Uterus (tissue), 4 donors: ENCODE measurements around the gene SRRM5. TPM values are rescaled to one million over a fixed set of nuclear protein-coding genes. Genes with fewer than 3 reads are reported as not detected.

Source experiments
- DNase-seq, 2 donors: peaks; one replicate each; pipeline ENCODE4 v3.0.0-alpha.2; 2019 to 2020
- H3K27ac ChIP-seq, 2 donors: fragments of 200-600 bp; sonication (generic); 1 replicate in 1 of 2; 2 replicates in 1 of 2; pipeline ENCODE4 v1.5.1; 2016 to 2018
- H3K27me3 ChIP-seq, 2 donors: fragments of 200-600 bp; sonication (generic); one replicate each; pipeline ENCODE4 v1.5.1; 2018 to 2019; ENCODE audit warnings: control low read depth in 1 of 2
- H3K36me3 ChIP-seq, 2 donors: fragments of 200-600 bp; sonication (generic); one replicate each; pipeline ENCODE4 v1.5.1; 2019; ENCODE audit warnings: control low read depth in 1 of 2
- H3K4me1 ChIP-seq, 2 donors: fragments of 200-600 bp; sonication (generic); one replicate each; pipeline ENCODE4 v1.5.1; 2018 to 2019; ENCODE audit warnings: control low read depth in 1 of 2
- H3K4me3 ChIP-seq, 2 donors: fragments of 200-600 bp; sonication (generic); 1 replicate in 1 of 2; 2 replicates in 1 of 2; pipeline ENCODE4 v1.5.1; 2018 to 2019; ENCODE audit warnings: mild to moderate bottlenecking in 1 of 2
- H3K9me3 ChIP-seq, 2 donors: fragments of 200-600 bp; sonication (generic); one replicate each; pipeline ENCODE4 v1.5.1; 2019; ENCODE audit warnings: control low read depth in 1 of 2
- POLR2A ChIP-seq, 2 donors: fragments of 450-650 bp; IDR thresholded peaks; one replicate each; pipeline ENCODE4 v1.6.1; 2016; ENCODE audit warnings: antibody characterized with exemption in 2 of 2, mild to moderate bottlenecking in 1 of 2, moderate library complexity in 1 of 2
- intact Hi-C: fragments of 100-400 bp; cut with DNase I; formaldehyde crosslinking; loops from one replicate; pipeline ENCODE4 v1.15.1; 2023; ENCODE audit warnings: low total_unique reads
- total RNA-seq, 4 donors: library from RNA; depleted of rRNA in 3 of 4; stranded (reverse); fragments of >200 nt in 3 of 4; gene quantifications; one replicate each; pipeline versions ENCODE4 v1.1.0 to v1.2.4, GENCODE V29; 2014 to 2023
- TF ChIP-seq, protein P1 (sequence below), 4 experiments: fragments of 200-600 bp in 2 of 4; fragments of 450-650 bp in 2 of 4; sonication (generic) in 2 of 4; IDR thresholded peaks; one replicate each; pipeline ENCODE4 v1.5.1; 2016 to 2019; ENCODE audit warnings: antibody characterized with exemption in 4 of 4, mild to moderate bottlenecking in 2 of 4, moderate library complexity in 1 of 4
- donor health status: DM: yes; HTN: yes; CAD: no.

The SRRM5 gene
- total RNA-seq, 4 donors from 2014 or later = 0.58 TPM; not detected in 3

DNA sequence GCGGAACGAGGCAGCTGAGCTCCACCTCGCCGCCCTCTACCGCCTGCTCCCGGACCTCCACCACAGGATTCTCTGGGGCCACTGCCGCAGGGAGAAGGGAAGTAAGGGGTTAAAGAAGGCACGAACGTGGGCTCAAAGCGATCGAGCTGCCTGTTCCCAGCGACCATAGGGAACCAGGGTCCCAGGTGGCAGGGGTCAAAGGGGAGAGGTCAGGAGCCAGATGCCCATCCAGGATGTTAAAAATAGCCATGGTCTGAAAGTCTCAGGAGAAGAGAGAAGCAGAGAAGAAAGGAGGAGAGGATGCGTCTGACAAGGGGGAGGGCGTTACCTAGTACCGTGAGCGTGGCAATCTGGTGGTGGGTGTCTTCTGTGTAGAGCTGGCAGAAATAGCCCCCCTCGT, 14.9 kb downstream of the SRRM5 start:
- Histone ChIP-seq H3K27me3 (no peaks in the 10 kb centered on the region), H3K9me3 (no peaks in the 10 kb centered on the region), H3K4me1 (no peaks in the 10 kb centered on the region), H3K27ac (no peak overlapping the region), H3K36me3 (no peaks in the 10 kb centered on the region), H3K4me3 (no peak overlapping the region)
- no peak for TF ChIP-seq POLR2A (IDR thresholded peaks at IDR 0.05)
- TF ChIP-seq, protein P1, sequence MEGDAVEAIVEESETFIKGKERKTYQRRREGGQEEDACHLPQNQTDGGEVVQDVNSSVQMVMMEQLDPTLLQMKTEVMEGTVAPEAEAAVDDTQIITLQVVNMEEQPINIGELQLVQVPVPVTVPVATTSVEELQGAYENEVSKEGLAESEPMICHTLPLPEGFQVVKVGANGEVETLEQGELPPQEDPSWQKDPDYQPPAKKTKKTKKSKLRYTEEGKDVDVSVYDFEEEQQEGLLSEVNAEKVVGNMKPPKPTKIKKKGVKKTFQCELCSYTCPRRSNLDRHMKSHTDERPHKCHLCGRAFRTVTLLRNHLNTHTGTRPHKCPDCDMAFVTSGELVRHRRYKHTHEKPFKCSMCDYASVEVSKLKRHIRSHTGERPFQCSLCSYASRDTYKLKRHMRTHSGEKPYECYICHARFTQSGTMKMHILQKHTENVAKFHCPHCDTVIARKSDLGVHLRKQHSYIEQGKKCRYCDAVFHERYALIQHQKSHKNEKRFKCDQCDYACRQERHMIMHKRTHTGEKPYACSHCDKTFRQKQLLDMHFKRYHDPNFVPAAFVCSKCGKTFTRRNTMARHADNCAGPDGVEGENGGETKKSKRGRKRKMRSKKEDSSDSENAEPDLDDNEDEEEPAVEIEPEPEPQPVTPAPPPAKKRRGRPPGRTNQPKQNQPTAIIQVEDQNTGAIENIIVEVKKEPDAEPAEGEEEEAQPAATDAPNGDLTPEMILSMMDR (IDR thresholded peaks at IDR 0.05) = no peak
- intact Hi-C loops = no loop called here
- DNase-seq = no peak

DNA sequence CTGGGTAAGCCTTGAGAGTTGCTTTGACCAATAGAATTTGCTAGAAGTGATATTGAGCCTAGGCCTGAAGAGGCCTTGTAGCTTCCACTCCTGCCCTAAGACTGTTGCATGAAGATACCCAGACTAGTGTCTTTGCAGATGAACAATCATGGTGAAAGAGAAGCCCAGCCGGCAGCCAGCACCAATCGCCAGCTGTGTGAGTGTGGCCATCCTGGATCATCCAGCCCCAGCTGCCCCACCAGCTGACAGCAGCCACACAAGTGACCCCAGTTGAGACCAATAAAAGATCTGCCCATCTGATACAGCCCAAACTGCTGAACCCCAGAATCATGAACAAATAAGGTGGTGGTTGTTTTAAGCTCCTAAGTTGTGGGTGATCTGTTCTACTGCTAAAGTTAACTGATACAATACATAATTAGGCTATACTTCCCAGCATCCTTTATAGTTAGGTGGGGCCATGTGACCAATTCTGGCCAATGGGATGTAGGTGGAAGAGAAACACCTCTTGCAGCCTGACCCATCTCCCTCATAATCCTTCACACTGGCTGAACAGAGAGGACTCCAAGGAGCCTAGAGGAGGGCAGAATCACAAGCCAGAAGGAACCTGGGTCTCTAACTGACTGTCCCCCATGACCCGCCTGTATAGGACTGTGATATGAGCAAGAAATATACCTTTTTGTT, 16.9 kb downstream of the SRRM5 start:
- no peak overlapping the region for H3K4me3 ChIP-seq

DNA sequence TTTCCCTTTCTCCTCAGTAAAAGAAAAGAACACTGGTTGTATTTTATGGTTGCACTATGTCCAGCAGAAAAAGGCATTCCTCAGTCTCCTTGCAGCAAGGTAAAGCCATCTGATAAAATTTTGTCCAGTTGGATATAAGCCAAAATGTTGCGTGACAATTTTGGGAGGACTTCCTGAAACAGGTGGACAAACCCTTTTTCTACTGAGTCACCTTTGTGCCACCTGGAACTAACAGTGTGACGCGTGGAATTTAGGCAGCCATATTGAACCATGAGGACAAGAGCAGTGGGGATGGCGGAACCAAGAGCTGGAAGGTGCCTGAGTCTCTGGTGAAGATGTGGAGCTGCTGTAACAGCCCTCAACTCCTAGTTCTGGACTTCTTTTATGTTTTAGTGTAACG, 19.6 kb downstream of the SRRM5 start:
- intact Hi-C loops = no loop called here
- H3K4me1 ChIP-seq = no peaks in the 10 kb centered on the region
- DNase-seq = no peak
- TF ChIP-seq POLR2A (IDR thresholded peaks at IDR 0.05) = no peak
- TF ChIP-seq, protein P1 (IDR thresholded peaks at IDR 0.05) = no peak
- H3K27me3 ChIP-seq = no peaks in the 10 kb centered on the region
- H3K9me3 ChIP-seq = no peaks in the 10 kb centered on the region
- H3K4me3 ChIP-seq = no peak overlapping the region
- H3K27ac ChIP-seq = no peak overlapping the region
- no peaks in the 10 kb centered on the region for H3K36me3 ChIP-seq

More for the DNA sequence above, 16.9 kb downstream of the SRRM5 start:
- Histone ChIP-seq H3K27ac (no peak overlapping the region), H3K9me3 (no peaks in the 10 kb centered on the region), H3K27me3 (no peaks in the 10 kb centered on the region), H3K36me3 (no peaks in the 10 kb centered on the region), H3K4me1 (no peaks in the 10 kb centered on the region)
- TF ChIP-seq, protein P1 (IDR thresholded peaks at IDR 0.05) = no peak
- TF ChIP-seq POLR2A (IDR thresholded peaks at IDR 0.05) = no peak
- DNase-seq = no peak
- intact Hi-C loops = no loop called here

DNA sequence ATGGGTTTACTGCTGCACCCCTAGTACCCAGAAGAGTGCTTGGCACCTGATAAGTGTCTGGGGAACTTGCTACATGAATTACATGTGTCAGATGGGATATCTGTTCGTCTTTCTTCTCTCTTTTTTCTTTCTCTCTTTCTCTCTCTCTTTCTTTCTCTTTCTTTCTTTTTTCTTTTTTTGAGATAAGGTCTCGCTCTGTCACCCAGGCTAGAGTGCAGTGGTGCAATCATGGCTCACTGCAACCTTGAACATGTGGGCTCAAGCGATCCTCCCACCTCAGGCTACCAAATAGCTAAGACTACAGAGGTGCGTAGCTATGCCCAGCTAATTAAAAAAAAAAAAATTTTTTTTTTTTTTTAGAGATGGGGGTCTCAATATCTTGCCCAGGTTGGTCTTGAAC, 21.6 kb downstream of the SRRM5 start:
- intact Hi-C loops = no loop called here
- DNase-seq = no peak
- no peak overlapping the region for H3K4me3 ChIP-seq

DNA sequence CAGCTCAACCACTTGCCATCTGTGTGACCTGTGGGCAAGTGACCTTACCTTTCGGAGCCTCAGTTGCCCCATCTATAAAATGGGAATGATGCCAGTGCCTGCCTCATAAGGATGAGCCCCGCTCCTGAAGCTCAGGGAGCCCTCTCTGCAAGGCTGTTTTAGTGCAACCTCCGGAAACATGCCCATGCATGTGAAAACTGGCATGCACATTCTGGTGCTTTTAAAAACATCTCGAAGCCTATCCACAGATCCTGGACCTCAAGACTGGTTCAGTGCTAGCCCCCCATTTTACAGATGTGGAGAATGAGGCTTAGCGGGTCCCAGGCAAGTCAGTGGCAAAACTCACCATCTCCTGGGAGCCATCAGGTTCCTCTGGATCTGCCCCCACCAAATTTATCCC, 22.2 kb downstream of the SRRM5 start:
- no peak for TF ChIP-seq POLR2A (IDR thresholded peaks at IDR 0.05)
- TF ChIP-seq, protein P1 (IDR thresholded peaks at IDR 0.05) = no peak
- Histone ChIP-seq H3K4me3 (no peak overlapping the region), H3K9me3 (no peaks in the 10 kb centered on the region), H3K27me3 (no peaks in the 10 kb centered on the region), H3K4me1 (peaks cover 0 to under 1% of the 10 kb centered on the region in 2 donors), H3K36me3 (no peaks in the 10 kb centered on the region), H3K27ac (no peak overlapping the region)
- no peak for DNase-seq
- intact Hi-C loops = no loop called here

More for the DNA sequence above, 21.6 kb downstream of the SRRM5 start:
- Histone ChIP-seq H3K27me3 (no peaks in the 10 kb centered on the region), H3K9me3 (no peaks in the 10 kb centered on the region), H3K4me1 (no peaks in the 10 kb centered on the region), H3K36me3 (no peaks in the 10 kb centered on the region), H3K27ac (no peak overlapping the region)
- TF ChIP-seq, protein P1 (IDR thresholded peaks at IDR 0.05) = no peak
- TF ChIP-seq POLR2A (IDR thresholded peaks at IDR 0.05) = no peak
